ENCODE data around the gene DRICH1.

DNA sequence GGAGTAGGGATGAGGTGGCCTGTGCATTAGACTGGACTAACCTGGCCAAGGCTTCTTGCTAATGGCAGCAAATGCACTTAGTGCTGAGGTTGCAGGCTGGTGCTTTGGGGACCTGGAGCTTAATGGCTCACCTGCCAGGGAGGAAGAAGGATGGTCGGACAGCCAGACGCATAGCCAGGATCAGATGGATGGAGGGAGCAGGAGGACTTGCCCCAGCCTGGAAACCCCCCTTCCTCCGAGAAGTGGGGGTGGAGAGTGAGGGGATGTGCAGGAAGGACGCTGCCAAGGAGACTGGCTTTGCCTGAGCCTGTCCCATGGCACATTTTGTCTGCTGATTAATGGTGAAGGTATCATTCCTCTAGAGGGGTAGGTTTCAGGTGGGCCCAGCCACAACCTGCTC is 69.9 kb downstream of the DRICH1 start:
- TF ChIP-seq CTCF (IDR thresholded peaks at IDR 0.05; ENCODE audit: insufficient read depth, low read length) (no peak), POLR2AphosphoS5 (IDR thresholded peaks at IDR 0.05; ENCODE audit: low read depth) (no peak)
- TF ChIP-seq, protein P1, sequence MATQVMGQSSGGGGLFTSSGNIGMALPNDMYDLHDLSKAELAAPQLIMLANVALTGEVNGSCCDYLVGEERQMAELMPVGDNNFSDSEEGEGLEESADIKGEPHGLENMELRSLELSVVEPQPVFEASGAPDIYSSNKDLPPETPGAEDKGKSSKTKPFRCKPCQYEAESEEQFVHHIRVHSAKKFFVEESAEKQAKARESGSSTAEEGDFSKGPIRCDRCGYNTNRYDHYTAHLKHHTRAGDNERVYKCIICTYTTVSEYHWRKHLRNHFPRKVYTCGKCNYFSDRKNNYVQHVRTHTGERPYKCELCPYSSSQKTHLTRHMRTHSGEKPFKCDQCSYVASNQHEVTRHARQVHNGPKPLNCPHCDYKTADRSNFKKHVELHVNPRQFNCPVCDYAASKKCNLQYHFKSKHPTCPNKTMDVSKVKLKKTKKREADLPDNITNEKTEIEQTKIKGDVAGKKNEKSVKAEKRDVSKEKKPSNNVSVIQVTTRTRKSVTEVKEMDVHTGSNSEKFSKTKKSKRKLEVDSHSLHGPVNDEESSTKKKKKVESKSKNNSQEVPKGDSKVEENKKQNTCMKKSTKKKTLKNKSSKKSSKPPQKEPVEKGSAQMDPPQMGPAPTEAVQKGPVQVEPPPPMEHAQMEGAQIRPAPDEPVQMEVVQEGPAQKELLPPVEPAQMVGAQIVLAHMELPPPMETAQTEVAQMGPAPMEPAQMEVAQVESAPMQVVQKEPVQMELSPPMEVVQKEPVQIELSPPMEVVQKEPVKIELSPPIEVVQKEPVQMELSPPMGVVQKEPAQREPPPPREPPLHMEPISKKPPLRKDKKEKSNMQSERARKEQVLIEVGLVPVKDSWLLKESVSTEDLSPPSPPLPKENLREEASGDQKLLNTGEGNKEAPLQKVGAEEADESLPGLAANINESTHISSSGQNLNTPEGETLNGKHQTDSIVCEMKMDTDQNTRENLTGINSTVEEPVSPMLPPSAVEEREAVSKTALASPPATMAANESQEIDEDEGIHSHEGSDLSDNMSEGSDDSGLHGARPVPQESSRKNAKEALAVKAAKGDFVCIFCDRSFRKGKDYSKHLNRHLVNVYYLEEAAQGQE (IDR thresholded peaks at IDR 0.05; ENCODE audit: insufficient replicate concordance, low read depth): no peak
